MM.1S (cell line): ENCODE data around the gene HES1.
"Not testable (repeated sequence)": the region's sequence is repeated elsewhere in the genome, so short reads cannot be mapped to it uniquely, and the experiment has no call there.

Source experiments
- DNase-seq: peaks from one replicate; pipeline ENCODE4 v3.0.0-alpha.2; 2015
- H2AFZ ChIP-seq: fragments of 300-600 bp; sonication (generic); 2 replicates; pipeline ENCODE4 v1.6.0; 2016; ENCODE audit warnings: antibody characterized with exemption, low read length
- H3F3A ChIP-seq: fragments of 300-600 bp; sonication (generic); 2 replicates; pipeline ENCODE4 v1.6.1; 2016; ENCODE audit warnings: mild to moderate bottlenecking, antibody characterized with exemption, low read length, moderate library complexity, mixed read lengths; ENCODE audit not compliant: insufficient read depth
- H3K27ac ChIP-seq: fragments of 300-600 bp; sonication (generic); 2 replicates; pipeline ENCODE4 v1.5.1; 2016; ENCODE audit warnings: mild to moderate bottlenecking, low read length
- H3K27me3 ChIP-seq: fragments of 300-600 bp; sonication (generic); replicated peaks from 2 replicates; pipeline ENCODE4 v1.6.0; 2016; ENCODE audit warnings: low read length; ENCODE audit not compliant: insufficient read depth
- H3K36me3 ChIP-seq: fragments of 300-600 bp; sonication (generic); replicated peaks from 2 replicates; pipeline ENCODE4 v1.6.1; 2016; ENCODE audit warnings: mild to moderate bottlenecking, low read length, mixed read lengths; ENCODE audit not compliant: insufficient read depth
- H3K4me1 ChIP-seq: fragments of 300-600 bp; sonication (generic); 2 replicates; pipeline ENCODE4 v1.6.1; 2016; ENCODE audit warnings: low read length, mixed read lengths
- H3K4me2 ChIP-seq: fragments of 300-600 bp; sonication (generic); 2 replicates; pipeline ENCODE4 v1.6.0; 2016; ENCODE audit warnings: low read depth, low read length
- H3K4me3 ChIP-seq: fragments of 300-600 bp; sonication (generic); 2 replicates; pipeline ENCODE4 v1.5.1; 2016; ENCODE audit warnings: low read length, mixed read lengths
- H3K79me2 ChIP-seq: fragments of 300-600 bp; sonication (generic); 2 replicates; pipeline ENCODE4 v1.6.1; 2016; ENCODE audit warnings: mixed run types, low read length, mixed read lengths
- H3K9ac ChIP-seq: fragments of 300-600 bp; sonication (generic); 2 replicates; pipeline ENCODE4 v1.6.1; 2016; ENCODE audit warnings: low read length, mixed read lengths
- H3K9me2 ChIP-seq: fragments of 300-600 bp; sonication (generic); replicated peaks from 2 replicates; pipeline ENCODE4 v1.6.1; 2016; ENCODE audit warnings: mild to moderate bottlenecking, low read length, mixed read lengths; ENCODE audit not compliant: insufficient read depth
- H3K9me3 ChIP-seq: fragments of 300-600 bp; sonication (generic); replicated peaks from 2 replicates; pipeline ENCODE4 v1.6.1; 2016; ENCODE audit warnings: mild to moderate bottlenecking, low read length, mixed read lengths; ENCODE audit not compliant: insufficient read depth
- H4K20me1 ChIP-seq: fragments of 300-600 bp; sonication (generic); 2 replicates; pipeline ENCODE4 v1.6.1; 2016; ENCODE audit warnings: mild to moderate bottlenecking, low read length, moderate library complexity, mixed read lengths; ENCODE audit not compliant: insufficient read depth
- EZH2 ChIP-seq: fragments of 300-600 bp; sonication (generic); optimal IDR thresholded peaks from 2 replicates; pipeline ENCODE3; 2017; ENCODE audit warnings: low read depth, mild to moderate bottlenecking, antibody characterized with exemption, low read length, mixed read lengths
- EZH2phosphoT487 ChIP-seq: fragments of 300-600 bp; sonication (generic); IDR thresholded peaks from 2 replicates; pipeline ENCODE4 v1.6.1; 2018; ENCODE audit warnings: antibody characterized with exemption, low read length
- TF ChIP-seq, protein P1 (sequence below): fragments of 300-600 bp; sonication (generic); IDR thresholded peaks from 2 replicates; pipeline ENCODE4 v1.5.1; 2016; ENCODE audit warnings: antibody characterized with exemption, low read length, mixed read lengths

The HES1 gene

GRCh38 chr3:194128202-194128918, 7.6 kb upstream of the HES1 start:
- H2AFZ ChIP-seq, result no peak overlapping the region
- H3F3A ChIP-seq, result peaks cover 34% of the 10 kb centered on the region
- no peaks in the 10 kb centered on the region for H3K9me2 ChIP-seq
- TF ChIP-seq, protein P1, sequence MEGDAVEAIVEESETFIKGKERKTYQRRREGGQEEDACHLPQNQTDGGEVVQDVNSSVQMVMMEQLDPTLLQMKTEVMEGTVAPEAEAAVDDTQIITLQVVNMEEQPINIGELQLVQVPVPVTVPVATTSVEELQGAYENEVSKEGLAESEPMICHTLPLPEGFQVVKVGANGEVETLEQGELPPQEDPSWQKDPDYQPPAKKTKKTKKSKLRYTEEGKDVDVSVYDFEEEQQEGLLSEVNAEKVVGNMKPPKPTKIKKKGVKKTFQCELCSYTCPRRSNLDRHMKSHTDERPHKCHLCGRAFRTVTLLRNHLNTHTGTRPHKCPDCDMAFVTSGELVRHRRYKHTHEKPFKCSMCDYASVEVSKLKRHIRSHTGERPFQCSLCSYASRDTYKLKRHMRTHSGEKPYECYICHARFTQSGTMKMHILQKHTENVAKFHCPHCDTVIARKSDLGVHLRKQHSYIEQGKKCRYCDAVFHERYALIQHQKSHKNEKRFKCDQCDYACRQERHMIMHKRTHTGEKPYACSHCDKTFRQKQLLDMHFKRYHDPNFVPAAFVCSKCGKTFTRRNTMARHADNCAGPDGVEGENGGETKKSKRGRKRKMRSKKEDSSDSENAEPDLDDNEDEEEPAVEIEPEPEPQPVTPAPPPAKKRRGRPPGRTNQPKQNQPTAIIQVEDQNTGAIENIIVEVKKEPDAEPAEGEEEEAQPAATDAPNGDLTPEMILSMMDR, result no peak
- no peak for TF ChIP-seq EZH2
- no peak for TF ChIP-seq EZH2phosphoT487
- no peak overlapping the region for H3K4me3 ChIP-seq
- no peaks in the 10 kb centered on the region for H3K36me3 ChIP-seq
- H3K4me1 ChIP-seq, result peaks cover 34% of the 10 kb centered on the region
- H3K4me2 ChIP-seq, result no peak overlapping the region
- no peak overlapping the region for H3K27ac ChIP-seq
- no peak for DNase-seq
- no peaks in the 10 kb centered on the region for H4K20me1 ChIP-seq
- no peaks in the 10 kb centered on the region for H3K9me3 ChIP-seq
- H3K79me2 ChIP-seq, result no peaks in the 10 kb centered on the region
- no peak overlapping the region for H3K9ac ChIP-seq
- H3K27me3 ChIP-seq, result peaks cover 5% of the 10 kb centered on the region; the same call in 1 of the 2 replicates

DNA sequence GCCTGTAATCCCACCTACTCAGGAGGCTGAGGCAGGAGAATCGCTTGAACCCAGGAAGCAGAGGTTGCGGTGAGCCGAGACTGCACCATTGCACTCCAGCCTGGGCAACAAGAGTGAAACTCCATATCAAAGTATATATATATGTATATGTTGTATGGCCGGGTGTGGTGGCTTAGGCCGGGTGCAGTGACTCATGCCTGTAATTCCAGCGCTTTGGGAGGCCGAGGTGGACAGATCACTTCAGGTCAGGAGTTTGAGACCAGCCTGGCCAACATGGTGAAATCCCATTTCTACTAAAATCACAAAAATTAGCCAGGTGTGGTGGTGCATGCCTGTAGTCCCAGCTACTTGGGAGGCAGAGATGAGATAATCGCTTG, 7.0 kb upstream of the HES1 start:
- Histone ChIP-seq H3K4me1 (peaks cover 38% of the 10 kb centered on the region), H3F3A (peaks cover 39% of the 10 kb centered on the region)
- not testable (repeated sequence) for H3K27me3 ChIP-seq, H3K79me2 ChIP-seq, H3K27ac ChIP-seq, H3K4me3 ChIP-seq, H3K9ac ChIP-seq, H3K9me2 ChIP-seq, H3K9me3 ChIP-seq, H4K20me1 ChIP-seq, DNase-seq, H2AFZ ChIP-seq, H3K4me2 ChIP-seq, H3K36me3 ChIP-seq

GRCh38 chr3:194129581-194130133, 6.3 kb upstream of the HES1 start:
- H3K27me3 ChIP-seq, result peaks cover 5% of the 10 kb centered on the region; the same call in 1 of the 2 replicates
- no peaks in the 10 kb centered on the region for H3K36me3 ChIP-seq
- no peak overlapping the region for H2AFZ ChIP-seq
- H3K9me3 ChIP-seq, result no peaks in the 10 kb centered on the region
- H3F3A ChIP-seq, result peaks cover 42% of the 10 kb centered on the region
- no peaks in the 10 kb centered on the region for H4K20me1 ChIP-seq
- H3K9ac ChIP-seq, result no peak overlapping the region
- no peaks in the 10 kb centered on the region for H3K79me2 ChIP-seq
- TF ChIP-seq EZH2phosphoT487 (no peak), EZH2 (no peak)
- TF ChIP-seq, protein P1, result no peak
- peaks cover 38% of the 10 kb centered on the region for H3K4me1 ChIP-seq
- H3K27ac ChIP-seq, result no peak overlapping the region
- no peaks in the 10 kb centered on the region for H3K9me2 ChIP-seq
- H3K4me2 ChIP-seq, result peak overlapping the region; percentile 88; the same call in 1 of the 2 replicates
- no peak for DNase-seq
- no peak overlapping the region for H3K4me3 ChIP-seq

GRCh38 chr3:194130188-194130587, 5.8 kb upstream of the HES1 start:
- H3K4me2 ChIP-seq, result peak overlapping the region; percentile 88
- H3K79me2 ChIP-seq, result no peaks in the 10 kb centered on the region
- no peaks in the 10 kb centered on the region for H3K9me3 ChIP-seq
- TF ChIP-seq, protein P1, result no peak
- TF ChIP-seq EZH2 (no peak), EZH2phosphoT487 (no peak)
- peaks cover 38% of the 10 kb centered on the region for H3K4me1 ChIP-seq
- H2AFZ ChIP-seq, result no peak overlapping the region
- no peaks in the 10 kb centered on the region for H3K9me2 ChIP-seq
- no peaks in the 10 kb centered on the region for H4K20me1 ChIP-seq
- H3K27me3 ChIP-seq, result peaks cover 5% of the 10 kb centered on the region; the same call in 1 of the 2 replicates
- no peak for DNase-seq
- H3K27ac ChIP-seq, result no peak overlapping the region
- peak overlapping the region; percentile 21; the same call in 1 of the 2 replicates for H3K4me3 ChIP-seq
- no peaks in the 10 kb centered on the region for H3K36me3 ChIP-seq
- no peak overlapping the region for H3K9ac ChIP-seq
- H3F3A ChIP-seq, result peaks cover 47% of the 10 kb centered on the region
